MG63 (cell line): ENCODE results near the gene INPP5B. TPM values are rescaled to one million over a fixed set of nuclear protein-coding genes. Genes with fewer than 3 reads are reported as not detected.
A peak's percentile ranks its signal among the peaks of the same experiment; 100 is the strongest.

Source experiments
- DNase-seq: peaks from one replicate; pipeline ENCODE4 v3.0.0-alpha.2; 2020
- H3K27me3 ChIP-seq: fragments of 250-450 bp; sonication (Bioruptor Pico); 2 replicates; pipeline ENCODE4 v1.5.1; 2020; ENCODE audit warnings: mild to moderate bottlenecking, moderate library complexity
- H3K36me3 ChIP-seq: fragments of 250-450 bp; sonication (Bioruptor Pico); 2 replicates; pipeline ENCODE4 v1.5.1; 2020; ENCODE audit warnings: mild to moderate bottlenecking, moderate library complexity
- H3K4me3 ChIP-seq: fragments of 250-450 bp; sonication (Bioruptor Pico); 2 replicates; pipeline ENCODE4 v1.5.1; 2020; ENCODE audit warnings: mild to moderate bottlenecking, moderate library complexity
- H3K9me3 ChIP-seq: fragments of 250-450 bp; sonication (Bioruptor Pico); 2 replicates; pipeline ENCODE4 v1.5.1; 2020; ENCODE audit warnings: mild to moderate bottlenecking, moderate library complexity
- total RNA-seq: library from RNA; depleted of rRNA; stranded (reverse); fragments of >200 nt; shearing (Covaris generic); gene quantifications from 2 replicates; pipeline ENCODE4 v1.2.3, GENCODE V29; 2014; ENCODE audit warnings: low replicate concordance

The INPP5B gene
- total RNA-seq, 1 experiment from 2014 or later = 19.2 TPM

GRCh38 chr1:37841652-37842051 is 105.2 kb downstream of the INPP5B start:
- H3K4me3 ChIP-seq = no peak overlapping the region
- DNase-seq = no peak
- H3K27me3 ChIP-seq = no peaks in the 10 kb centered on the region
- peaks cover 55% of the 10 kb centered on the region for H3K36me3 ChIP-seq
- H3K9me3 ChIP-seq = no peaks in the 10 kb centered on the region

- no peak overlapping the region for H3K4me3 ChIP-seq
- no peaks in the 10 kb centered on the region for H3K9me3 ChIP-seq
- H3K36me3 ChIP-seq = peaks cover 55% of the 10 kb centered on the region
- H3K27me3 ChIP-seq = no peaks in the 10 kb centered on the region
- DNase-seq = no peak
Observed at GRCh38 chr1:37840711-37841110, 106.1 kb downstream of the INPP5B start.

GRCh38 chr1:37839676-37840075 is 107.2 kb downstream of the INPP5B start:
- H3K27me3 ChIP-seq = no peaks in the 10 kb centered on the region
- peaks cover 57% of the 10 kb centered on the region for H3K36me3 ChIP-seq
- H3K9me3 ChIP-seq = no peaks in the 10 kb centered on the region
- H3K4me3 ChIP-seq = no peak overlapping the region
- DNase-seq = no peak

GRCh38 chr1:37836788-37837187 is 110.1 kb downstream of the INPP5B start:
- no peaks in the 10 kb centered on the region for H3K9me3 ChIP-seq
- no peaks in the 10 kb centered on the region for H3K27me3 ChIP-seq
- H3K36me3 ChIP-seq = peaks cover 69% of the 10 kb centered on the region
- DNase-seq = no peak
- H3K4me3 ChIP-seq = no peak overlapping the region

DNA sequence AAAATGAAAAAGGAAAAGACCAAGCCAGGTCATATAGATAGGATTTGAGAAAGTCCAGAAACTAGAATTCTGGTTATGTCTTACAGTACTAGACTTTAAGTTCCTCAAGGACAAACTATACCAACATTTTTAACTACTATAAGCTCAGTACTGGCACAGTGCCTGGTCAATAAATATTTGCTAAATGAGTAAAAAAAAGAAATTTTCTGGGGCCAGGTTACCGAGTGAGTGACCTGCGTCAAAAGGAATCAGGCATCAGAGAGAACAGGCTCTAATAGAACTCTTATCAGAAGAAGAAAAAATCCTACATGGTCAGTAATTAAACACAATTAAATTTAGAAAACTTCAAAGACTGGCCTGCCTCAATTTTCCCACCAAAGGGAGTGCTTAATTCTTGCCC is 115.0 kb downstream of the INPP5B start:
- peaks cover 65% of the 10 kb centered on the region for H3K36me3 ChIP-seq
- H3K4me3 ChIP-seq = no peak overlapping the region
- DNase-seq = no peak

DNA sequence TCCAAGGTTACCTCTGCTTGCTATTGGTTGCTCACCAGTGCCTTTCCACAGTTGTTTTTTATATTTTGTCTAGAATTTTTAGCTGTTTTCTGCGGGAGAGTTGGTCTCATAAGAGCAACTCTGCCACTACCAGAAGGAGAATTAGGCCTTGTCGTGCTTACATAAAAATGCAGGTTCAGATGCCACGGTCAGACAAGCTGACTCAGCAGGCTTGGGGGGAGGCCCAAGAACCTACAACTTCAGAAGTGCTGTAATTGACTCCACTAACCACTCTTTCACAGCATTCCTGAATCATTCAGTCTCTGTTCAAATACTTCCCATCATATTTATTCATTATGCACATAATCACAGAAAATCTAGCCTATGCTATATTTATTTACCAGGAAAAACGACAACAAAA is 115.7 kb downstream of the INPP5B start:
- no peaks in the 10 kb centered on the region for H3K27me3 ChIP-seq
- H3K4me3 ChIP-seq = no peak overlapping the region
- H3K9me3 ChIP-seq = no peaks in the 10 kb centered on the region
- peaks cover 63% of the 10 kb centered on the region for H3K36me3 ChIP-seq
- DNase-seq = no peak

More for the DNA sequence above, 115.0 kb downstream of the INPP5B start:
- Histone ChIP-seq H3K9me3 (no peaks in the 10 kb centered on the region), H3K27me3 (no peaks in the 10 kb centered on the region)

- H3K9me3 ChIP-seq = no peaks in the 10 kb centered on the region
- no peak overlapping the region for H3K4me3 ChIP-seq
- peaks cover 56% of the 10 kb centered on the region for H3K36me3 ChIP-seq
- no peaks in the 10 kb centered on the region for H3K27me3 ChIP-seq
- no peak for DNase-seq
Observed at GRCh38 chr1:37828410-37829074, 118.3 kb downstream of the INPP5B start.

- Histone ChIP-seq H3K4me3 (no peak overlapping the region), H3K9me3 (no peaks in the 10 kb centered on the region), H3K27me3 (no peaks in the 10 kb centered on the region), H3K36me3 (peaks cover 63% of the 10 kb centered on the region)
- no peak for DNase-seq
Observed at GRCh38 chr1:37825506-37825905, 121.3 kb downstream of the INPP5B start.

DNA sequence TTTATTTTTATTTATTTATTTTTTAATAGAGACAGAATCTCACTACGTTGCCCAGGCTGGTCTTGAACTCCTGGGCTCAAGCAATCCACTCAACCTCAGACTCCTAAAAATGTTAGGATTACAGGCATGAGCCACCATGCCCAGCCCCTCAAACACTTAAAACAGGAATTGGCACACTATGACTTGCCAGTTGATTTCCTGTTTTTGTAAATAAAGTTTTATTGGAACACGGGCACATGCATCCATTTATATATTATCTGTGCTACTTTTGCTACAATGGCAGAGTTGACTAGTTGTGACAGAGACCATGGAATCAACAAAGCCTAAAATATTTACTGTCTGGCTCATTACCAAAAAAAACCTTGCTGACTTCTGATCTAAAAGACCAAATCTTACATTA is 122.9 kb downstream of the INPP5B start:
- Histone ChIP-seq H3K27me3 (no peaks in the 10 kb centered on the region), H3K9me3 (no peaks in the 10 kb centered on the region), H3K4me3 (no peak overlapping the region), H3K36me3 (peaks cover 63% of the 10 kb centered on the region)
- DNase-seq = no peak

DNA sequence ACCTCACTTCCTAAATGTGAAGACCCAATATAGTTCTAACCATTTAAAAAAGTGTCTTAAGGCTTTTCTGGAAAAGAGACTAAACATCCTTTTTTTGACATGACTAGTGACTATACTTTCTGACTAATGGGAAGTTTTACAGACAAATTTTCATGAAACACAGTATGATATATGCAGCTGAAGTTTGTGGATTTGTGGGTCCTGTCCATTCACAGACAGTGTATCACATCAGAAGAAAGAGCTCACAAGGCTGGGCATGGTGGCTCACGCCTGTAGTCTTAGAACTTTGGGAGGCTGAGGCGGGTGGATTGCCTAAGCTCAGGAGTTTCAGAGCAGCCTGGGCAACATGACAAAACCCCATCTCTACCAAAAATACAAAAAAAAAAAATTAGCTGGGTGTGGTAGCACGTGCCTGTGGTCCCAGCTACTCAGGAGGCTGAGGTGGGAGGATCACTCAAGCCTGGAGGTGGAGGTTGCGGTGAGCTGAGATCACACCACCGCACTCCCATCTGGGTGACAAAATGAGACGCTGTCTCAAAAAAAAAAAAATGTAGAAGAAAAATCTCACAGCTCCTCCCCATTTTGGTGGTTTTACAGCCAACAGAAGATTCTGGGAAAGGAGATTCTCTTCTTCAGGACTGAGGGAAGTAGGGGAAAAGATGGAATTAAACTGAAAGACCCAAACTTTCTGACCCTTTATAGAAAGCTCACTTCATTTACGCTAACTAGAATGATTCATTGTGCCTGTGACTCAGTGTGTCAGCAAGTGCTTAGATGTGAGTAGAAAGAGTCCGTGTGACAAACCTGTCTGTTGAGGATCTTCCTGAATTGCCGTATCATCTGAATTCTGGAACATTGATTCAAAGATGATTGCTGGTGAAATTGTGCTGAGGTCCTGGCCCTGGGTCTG is 123.7 kb downstream of the INPP5B start:
- no peak for DNase-seq
- H3K27me3 ChIP-seq = no peaks in the 10 kb centered on the region
- H3K9me3 ChIP-seq = no peaks in the 10 kb centered on the region
- H3K36me3 ChIP-seq = peaks cover 58% of the 10 kb centered on the region
- H3K4me3 ChIP-seq = no peak overlapping the region

GRCh38 chr1:37821481-37821880 is 125.4 kb downstream of the INPP5B start:
- Histone ChIP-seq H3K9me3 (no peaks in the 10 kb centered on the region), H3K27me3 (no peaks in the 10 kb centered on the region), H3K4me3 (no peak overlapping the region), H3K36me3 (peaks cover 58% of the 10 kb centered on the region)
- no peak for DNase-seq

DNA sequence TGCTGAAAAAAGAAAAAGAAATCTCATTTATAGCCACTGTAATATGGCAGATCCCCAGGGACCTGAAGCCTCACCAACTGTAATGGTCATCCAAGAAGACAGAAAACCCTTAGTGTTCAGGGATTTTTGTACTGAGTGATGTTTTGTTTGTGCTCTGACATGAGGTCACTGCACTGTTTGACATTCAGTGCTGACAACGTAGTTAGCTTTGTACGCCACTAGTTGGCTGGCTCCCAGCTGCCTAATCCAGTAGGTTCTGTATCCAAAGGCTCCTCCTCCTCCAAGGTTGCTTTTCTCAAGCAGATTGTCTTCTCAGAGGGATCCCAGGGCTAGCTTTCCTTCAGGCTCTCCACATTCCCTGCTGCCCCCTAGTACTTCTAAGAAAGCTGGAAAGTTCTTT is 129.4 kb downstream of the INPP5B start:
- Histone ChIP-seq H3K27me3 (no peaks in the 10 kb centered on the region), H3K9me3 (no peaks in the 10 kb centered on the region), H3K4me3 (no peak overlapping the region), H3K36me3 (peaks cover 41% of the 10 kb centered on the region)
- DNase-seq = no peak

DNA sequence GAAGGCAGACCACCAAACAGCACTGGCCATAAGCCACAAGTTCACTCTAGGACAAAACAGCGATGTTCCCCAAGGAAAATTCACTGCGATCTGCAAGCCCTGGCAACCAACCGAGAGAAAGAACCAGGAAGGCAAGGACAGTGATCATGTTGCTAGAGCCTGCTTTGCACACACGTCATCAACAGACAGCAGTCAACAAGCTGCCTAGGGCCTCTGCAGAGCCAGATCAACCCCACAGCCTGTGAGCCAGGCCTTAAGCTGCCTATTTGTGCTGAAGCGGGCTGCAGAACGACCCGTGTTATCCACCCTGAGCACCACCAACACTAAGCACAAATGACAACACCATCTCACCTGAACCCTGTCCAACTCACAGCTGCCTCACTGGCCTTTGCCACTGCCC is 132.6 kb downstream of the INPP5B start:
- DNase-seq = no peak
- Histone ChIP-seq H3K9me3 (no peaks in the 10 kb centered on the region), H3K4me3 (no peak overlapping the region), H3K27me3 (no peaks in the 10 kb centered on the region), H3K36me3 (peaks cover 32% of the 10 kb centered on the region)

DNA sequence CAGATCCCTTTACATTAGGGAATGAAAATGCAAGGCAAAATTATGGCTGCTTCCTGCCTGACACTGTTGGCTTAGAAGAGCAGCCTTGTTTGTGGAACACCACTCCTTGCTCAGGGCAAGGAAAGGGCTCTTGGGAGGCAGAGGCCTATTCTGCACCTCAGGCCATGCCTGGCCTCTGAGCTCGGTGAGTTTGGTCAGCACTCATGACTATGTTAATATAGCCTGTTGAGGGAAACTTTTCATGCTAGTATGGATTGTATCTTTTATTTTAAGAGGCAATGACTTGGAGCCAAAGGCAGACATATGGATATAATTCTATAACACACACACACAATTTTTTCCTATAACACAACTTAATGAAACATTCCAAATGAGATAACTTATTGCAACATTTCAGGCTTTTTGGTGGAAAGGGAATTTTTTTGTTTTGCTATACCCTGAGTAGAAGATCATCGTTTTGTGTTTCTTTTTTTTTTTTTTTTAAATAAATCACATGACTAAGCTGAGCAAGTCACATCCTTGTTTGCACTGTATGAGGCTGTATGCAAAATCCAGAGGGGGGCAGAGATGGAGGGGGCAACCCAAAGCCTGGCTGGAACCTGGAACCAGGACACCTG is 133.2 kb downstream of the INPP5B start:
- Histone ChIP-seq H3K36me3 (peaks cover 35% of the 10 kb centered on the region), H3K9me3 (no peaks in the 10 kb centered on the region), H3K4me3 (no peak overlapping the region), H3K27me3 (no peaks in the 10 kb centered on the region)
- no peak for DNase-seq

GRCh38 chr1:37811027-37811655 is 135.7 kb downstream of the INPP5B start:
- peaks cover 36% of the 10 kb centered on the region for H3K36me3 ChIP-seq

More at GRCh38 chr1:37811027-37811655, 135.7 kb downstream of the INPP5B start:
- DNase-seq = peak; percentile 76
- Histone ChIP-seq H3K4me3 (no peak overlapping the region), H3K9me3 (no peaks in the 10 kb centered on the region), H3K27me3 (no peaks in the 10 kb centered on the region)
